Heart right ventricle (tissue), 16 donors: Measurements from ENCODE around the gene SPATA4. TPM values are rescaled to one million over a fixed set of nuclear protein-coding genes. Genes with fewer than 3 reads are reported as not detected.

Experiments
- ATAC-seq, 8 donors: fragments of 200-7000 bp; cut with Tn5 transposase; one replicate each; pipeline ENCODE4 v1.9.1; 2020; ENCODE audit warnings: mild to moderate bottlenecking in 8 of 8, moderate library complexity in 8 of 8, moderate number of reproducible peaks in 1 of 8
- DNase-seq, 2 donors: peaks; one replicate each; pipeline ENCODE4 v3.0.0-alpha.2; 2020
- H3K27ac ChIP-seq, 10 donors: fragments of 200-600 bp; sonication (generic) in 2 of 10; one replicate each; pipeline versions ENCODE4 v1.5.0 to v1.8.0; 2020 to 2022; ENCODE audit warnings: mild to moderate bottlenecking in 3 of 10
- H3K27me3 ChIP-seq, 7 donors: fragments of 200-600 bp; one replicate each; pipeline ENCODE4 v1.8.0; 2021 to 2022; ENCODE audit warnings: mild to moderate bottlenecking in 2 of 7
- H3K36me3 ChIP-seq, 9 donors: fragments of 200-600 bp; sonication (generic) in 1 of 9; one replicate each; pipeline versions ENCODE4 v1.5.0 to v1.8.0; 2020 to 2022; ENCODE audit warnings: mild to moderate bottlenecking in 2 of 9
- H3K4me1 ChIP-seq, 9 donors: fragments of 200-600 bp; sonication (generic) in 1 of 9; one replicate each; pipeline versions ENCODE4 v1.5.0 to v1.8.0; 2020 to 2022; ENCODE audit warnings: mild to moderate bottlenecking in 4 of 9
- H3K4me3 ChIP-seq, 10 donors: fragments of 200-600 bp; sonication (generic) in 2 of 10; one replicate each; pipeline versions ENCODE4 v1.5.0 to v1.8.0; 2020 to 2022; ENCODE audit warnings: mild to moderate bottlenecking in 7 of 10, moderate library complexity in 2 of 10
- H3K9me3 ChIP-seq, 11 donors: fragments of 200-600 bp in 10 of 11; sonication (generic) in 2 of 11; one replicate each; pipeline versions ENCODE4 v1.5.0 to v1.8.0; 2013 to 2022; ENCODE audit warnings: mild to moderate bottlenecking in 2 of 11, control low read depth in 1 of 11, moderate library complexity in 1 of 11
- WGBS, 2 donors: extraction: QIAGEN DNeasy Blood & Tissue Kit; methylation state at CpG; one replicate each; pipeline ENCODE4 v1.1.7; 2013; ENCODE audit warnings: inconsistent platforms in 1 of 2; 5-methylcytosine and 5-hydroxymethylcytosine counted together
- intact Hi-C, 10 donors: fragments of 100-400 bp; cut with DNase I; formaldehyde crosslinking; loops; one replicate each; pipeline versions ENCODE4 v1.11.1 to v1.14.2; 2022
- polyA plus RNA-seq, 2 donors: library from polyadenylated mRNA; stranded (reverse); fragments of 200-250 nt; gene quantifications; one replicate each; pipeline ENCODE4 v1.2.3, GENCODE V29; 2013
- total RNA-seq, 10 donors: library from RNA; stranded (reverse); fragmentation: NEBNext Ultra II Directional in 3 of 10; extraction: Animal tissue kit (Norgen Biotek cat#: 25700) in 3 of 10; gene quantifications; one replicate each; pipeline versions ENCODE4 v1.2.1 to v1.2.4, GENCODE V29; 2021 to 2023
- TF ChIP-seq, protein P1 (sequence below), 9 donors: fragments of 200-600 bp; sonication (generic) in 2 of 9; IDR thresholded peaks; one replicate each; pipeline versions ENCODE4 v1.5.0 to v1.8.0; 2021 to 2022; ENCODE audit warnings: antibody characterized with exemption in 9 of 9, mild to moderate bottlenecking in 5 of 9, moderate library complexity in 1 of 9
- donor health status: Arrhythmogenic right ventricular cardiomyopathy.
- donor health status: ischemic (EF 13 %, LVEDD 7.1; RV severe dilation, severe dysfunction).
- donor health status: healthy with polysubstance abuse.
- donor health status: DM: no; HTN: yes; CAD: no.
- donor health status: DM: no; HTN: no; CAD: no.
- donor health status: ischemic (EF 25% LVEDD 6.9; RV normal size, moderate dysfunction).
- donor health status: ischemic (EF 25% LVEDD 5.7; RV mildly dilated, moderate dysfunction).
- donor health status: healthy.
- donor health status: DM: yes; HTN: yes; CAD: no.
- donor health status: Ischemic cardiomyopathy.
- donor health status: ischemic (EF 35%, LVEDD 5.7; RV mildly dilated, moderate dysfunction).
- donor health status: nonischemic (EF 11% LVEDD 7.7; RV severe dilation, severe dysfunction).
- donor health status: DM: yes; HTN: yes; CAD: no.
- donor health status: PGD.
- donor health status: ischemic (EF 29% LVEDD 5.4; RV normal size, mild dysfunction).
- donor health status: nonischemic (EF 23%, LVEDD 6.1; RV moderate dilation, normal function).

SPATA4 gene
- total and polyA plus RNA-seq, 12 donors: 0.16 to 0.99 (median 0.37) TPM; not detected in 1

DNA sequence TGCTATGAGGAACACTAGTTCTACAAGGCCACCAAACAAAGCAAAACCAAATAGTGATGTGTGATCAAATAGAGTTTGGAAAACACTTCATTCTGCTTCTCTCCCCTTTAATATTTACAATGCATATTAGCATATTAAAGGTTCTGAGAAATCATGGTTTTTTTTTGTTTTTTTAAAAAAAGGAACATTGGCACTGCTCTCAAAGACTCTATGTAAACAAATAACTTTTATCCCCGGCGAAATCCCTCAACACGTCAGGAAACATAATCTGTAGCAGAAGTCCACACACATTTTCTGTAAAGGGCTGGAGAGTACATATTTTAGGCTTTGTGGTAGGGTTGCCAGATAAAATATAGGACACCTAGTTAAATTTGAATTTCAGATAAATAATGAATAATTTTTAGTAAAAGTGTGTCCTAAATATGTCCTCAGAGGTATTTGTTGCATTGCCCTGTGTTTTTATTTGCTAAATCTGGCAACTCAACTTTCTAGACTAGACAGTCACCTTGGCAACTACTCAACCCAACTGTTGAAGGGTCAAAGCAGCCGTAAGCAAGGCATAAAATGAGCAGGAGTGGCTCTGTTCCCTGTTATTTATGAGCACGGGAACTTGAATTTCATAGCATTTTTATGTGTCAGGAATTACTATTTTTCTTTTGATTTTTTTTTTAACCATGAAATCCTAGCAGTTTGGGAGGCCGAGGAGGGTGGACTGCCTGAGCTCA, 8.6 kb downstream of the SPATA4 start:
- WGBS, 2 donors: 71 to 80% methylated on average over 6 of the region's 6 CpGs
- H3K9me3 ChIP-seq: no peaks in the 10 kb centered on the region
- TF ChIP-seq, protein P1, sequence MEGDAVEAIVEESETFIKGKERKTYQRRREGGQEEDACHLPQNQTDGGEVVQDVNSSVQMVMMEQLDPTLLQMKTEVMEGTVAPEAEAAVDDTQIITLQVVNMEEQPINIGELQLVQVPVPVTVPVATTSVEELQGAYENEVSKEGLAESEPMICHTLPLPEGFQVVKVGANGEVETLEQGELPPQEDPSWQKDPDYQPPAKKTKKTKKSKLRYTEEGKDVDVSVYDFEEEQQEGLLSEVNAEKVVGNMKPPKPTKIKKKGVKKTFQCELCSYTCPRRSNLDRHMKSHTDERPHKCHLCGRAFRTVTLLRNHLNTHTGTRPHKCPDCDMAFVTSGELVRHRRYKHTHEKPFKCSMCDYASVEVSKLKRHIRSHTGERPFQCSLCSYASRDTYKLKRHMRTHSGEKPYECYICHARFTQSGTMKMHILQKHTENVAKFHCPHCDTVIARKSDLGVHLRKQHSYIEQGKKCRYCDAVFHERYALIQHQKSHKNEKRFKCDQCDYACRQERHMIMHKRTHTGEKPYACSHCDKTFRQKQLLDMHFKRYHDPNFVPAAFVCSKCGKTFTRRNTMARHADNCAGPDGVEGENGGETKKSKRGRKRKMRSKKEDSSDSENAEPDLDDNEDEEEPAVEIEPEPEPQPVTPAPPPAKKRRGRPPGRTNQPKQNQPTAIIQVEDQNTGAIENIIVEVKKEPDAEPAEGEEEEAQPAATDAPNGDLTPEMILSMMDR (IDR thresholded peaks at IDR 0.05): no peak
- no peak overlapping the region for H3K27ac ChIP-seq
- DNase-seq: no peak
- no peak overlapping the region for H3K4me3 ChIP-seq
- ATAC-seq: no peak
- no peaks in the 10 kb centered on the region for H3K4me1 ChIP-seq
- peaks cover 0 to under 1% (median 0%) of the 10 kb centered on the region in 7 donors for H3K27me3 ChIP-seq
- no peaks in the 10 kb centered on the region for H3K36me3 ChIP-seq
- intact Hi-C loops: loop anchor here in 1 of 10 donors (5.0 kb wide), 1 partner anchor 135 kb away; no protein-coding TSS in a partner anchor

DNA sequence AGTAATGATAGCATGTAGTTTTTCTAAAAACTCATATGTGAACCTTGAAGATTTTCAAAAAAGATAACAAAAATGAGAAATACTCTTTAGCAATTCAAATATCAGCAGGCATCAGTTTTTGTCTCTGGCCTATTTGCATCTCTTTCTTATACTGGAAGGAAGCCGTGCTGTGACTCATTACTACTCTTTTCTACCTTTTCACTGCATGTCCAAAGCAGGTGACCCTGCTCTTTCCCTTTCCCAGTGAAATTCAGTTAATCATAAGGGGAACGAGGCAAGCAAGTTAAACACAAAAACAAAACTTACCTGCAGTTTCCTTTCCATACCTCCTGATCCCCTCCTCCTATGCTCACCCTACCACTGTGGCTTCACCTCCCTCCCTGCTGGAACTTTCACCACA, 9.3 kb downstream of the SPATA4 start:
- Histone ChIP-seq H3K27ac (no peak overlapping the region), H3K4me1 (no peaks in the 10 kb centered on the region)
- 75 to 84% methylated on average over 2 of the region's 2 CpGs for WGBS, 2 donors

DNA sequence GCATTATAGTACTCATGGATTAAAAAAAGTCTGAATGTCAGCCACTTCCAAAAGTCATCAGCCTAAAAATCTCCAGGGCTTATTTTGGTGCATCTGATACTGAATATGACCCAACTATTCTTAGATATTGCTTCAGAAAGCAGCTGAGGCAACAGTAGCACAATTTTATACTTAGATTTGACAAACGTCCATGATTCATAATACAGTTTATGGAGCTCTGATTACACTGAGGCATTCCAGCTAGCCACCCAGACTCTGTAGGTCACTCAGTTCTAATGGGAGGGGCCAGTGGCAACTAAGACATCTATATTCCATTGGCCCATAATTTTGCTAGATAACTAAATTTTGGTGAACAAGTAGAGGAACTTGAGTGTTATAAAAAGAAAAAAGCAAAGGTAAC, 10.3 kb downstream of the SPATA4 start:
- TF ChIP-seq, protein P1 (IDR thresholded peaks at IDR 0.05): no peak
- no peak for DNase-seq
- ATAC-seq: peak; percentile 43 to 93 (median 74)
- Histone ChIP-seq H3K36me3 (no peaks in the 10 kb centered on the region), H3K4me1 (no peaks in the 10 kb centered on the region), H3K4me3 (no peak overlapping the region), H3K27ac (peak overlapping the region in 1 of 10 donors; percentile 25), H3K27me3 (no peaks in the 10 kb centered on the region), H3K9me3 (no peaks in the 10 kb centered on the region)
- intact Hi-C loops: loop anchor here in 1 of 10 donors (5.0 kb wide), 1 partner anchor 137 kb away; no protein-coding TSS in a partner anchor
- 16 to 20% methylated on average over 1 of the region's 1 CpG for WGBS, 2 donors

More for the DNA sequence above, 9.3 kb downstream of the SPATA4 start:
- no peaks in the 10 kb centered on the region for H3K36me3 ChIP-seq
- TF ChIP-seq, protein P1 (IDR thresholded peaks at IDR 0.05): no peak
- intact Hi-C loops: loop anchor here in 1 of 10 donors (5.0 kb wide), 1 partner anchor 136 kb away; no protein-coding TSS in a partner anchor
- H3K9me3 ChIP-seq: no peaks in the 10 kb centered on the region
- H3K4me3 ChIP-seq: no peak overlapping the region
- no peaks in the 10 kb centered on the region for H3K27me3 ChIP-seq
- no peak for ATAC-seq
- no peak for DNase-seq

DNA sequence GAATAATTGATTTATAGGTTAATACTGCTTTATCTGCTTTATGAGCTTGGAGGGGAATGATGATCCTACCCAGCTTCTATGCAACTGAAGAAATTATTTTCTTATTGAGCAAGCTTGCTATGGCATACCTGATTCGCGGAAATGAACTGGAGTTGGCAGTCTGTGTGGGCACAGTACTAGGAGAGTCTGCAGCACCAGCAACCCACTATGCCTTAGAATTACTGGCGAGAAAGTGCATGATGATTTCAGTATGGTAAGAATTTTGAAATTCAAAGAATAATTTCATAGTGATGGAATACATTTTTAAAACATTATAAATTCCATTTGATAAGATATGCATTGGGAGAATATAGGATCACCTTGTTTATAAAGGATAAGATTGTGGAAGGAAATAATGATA, 32.3 kb downstream of the SPATA4 start:
- H3K4me3 ChIP-seq: no peak overlapping the region
- H3K27me3 ChIP-seq: no peaks in the 10 kb centered on the region
- H3K27ac ChIP-seq: no peak overlapping the region
- 96 to 97% methylated on average over 3 of the region's 3 CpGs for WGBS, 2 donors
- no peaks in the 10 kb centered on the region for H3K4me1 ChIP-seq
- no peaks in the 10 kb centered on the region for H3K36me3 ChIP-seq
- no peaks in the 10 kb centered on the region for H3K9me3 ChIP-seq
- TF ChIP-seq, protein P1 (IDR thresholded peaks at IDR 0.05): no peak
- ATAC-seq: no peak
- intact Hi-C loops: no loop called here
- no peak for DNase-seq
